ENCODE results near the gene LZTR1.

LZTR1 gene

GRCh38 chr22:20977516-20978170 is 4.5 kb upstream of the LZTR1 start:
- no peak overlapping the region for H3K4me2 ChIP-seq (ENCODE audit: low read depth, low read length, poor library complexity, severe bottlenecking)
- no peaks in the 10 kb centered on the region for H3K9me2 ChIP-seq (replicated peaks; ENCODE audit: low read depth, low read length)
- no peak for TF ChIP-seq EZH2phosphoT487 (IDR thresholded peaks at IDR 0.05; ENCODE audit: borderline replicate concordance)
- TF ChIP-seq CTCF (conservative IDR thresholded peaks at IDR 0.05; ENCODE audit: low read length), result no peak
- no peaks in the 10 kb centered on the region for H3K36me3 ChIP-seq (ENCODE audit: insufficient read depth, low read length)
- peaks cover 7% of the 10 kb centered on the region for H3K4me1 ChIP-seq (ENCODE audit: insufficient read depth, low read length, poor library complexity, severe bottlenecking)
- peaks cover 5% of the 10 kb centered on the region; the same call in 1 of the 2 replicates for H3K79me2 ChIP-seq (ENCODE audit: insufficient read depth, low read length)
- H3F3A ChIP-seq (ENCODE audit: low read depth), result no peaks in the 10 kb centered on the region
- H3K9ac ChIP-seq (ENCODE audit: low read depth, low read length, poor library complexity, severe bottlenecking), result no peak overlapping the region
- H3K9me3 ChIP-seq (ENCODE audit: insufficient read depth, low read depth, low read length), result no peaks in the 10 kb centered on the region
- H3K4me3 ChIP-seq (ENCODE audit: low read length, poor library complexity, severe bottlenecking), result no peak overlapping the region
- no peaks in the 10 kb centered on the region for H4K20me1 ChIP-seq (ENCODE audit: insufficient read depth, low read length, poor library complexity, severe bottlenecking)
- H3K27me3 ChIP-seq (ENCODE audit: insufficient read depth, low read length, poor library complexity, severe bottlenecking), result no peaks in the 10 kb centered on the region
- H2AFZ ChIP-seq (ENCODE audit: low read length), result no peak overlapping the region

- Histone ChIP-seq H3K9me2 (replicated peaks; ENCODE audit: low read depth, low read length) (no peaks in the 10 kb centered on the region), H2AFZ (ENCODE audit: low read length) (no peak overlapping the region), H3K4me2 (ENCODE audit: low read depth, low read length, poor library complexity, severe bottlenecking) (no peak overlapping the region), H3K4me3 (ENCODE audit: low read length, poor library complexity, severe bottlenecking) (no peak overlapping the region), H4K20me1 (ENCODE audit: insufficient read depth, low read length, poor library complexity, severe bottlenecking) (no peaks in the 10 kb centered on the region), H3K9me3 (ENCODE audit: insufficient read depth, low read depth, low read length) (no peaks in the 10 kb centered on the region), H3K9ac (ENCODE audit: low read depth, low read length, poor library complexity, severe bottlenecking) (no peak overlapping the region), H3K79me2 (ENCODE audit: insufficient read depth, low read length) (peaks cover 13% of the 10 kb centered on the region; the same call in 1 of the 2 replicates), H3K36me3 (ENCODE audit: insufficient read depth, low read length) (no peaks in the 10 kb centered on the region), H3K27me3 (ENCODE audit: insufficient read depth, low read length, poor library complexity, severe bottlenecking) (no peaks in the 10 kb centered on the region), H3K4me1 (ENCODE audit: insufficient read depth, low read length, poor library complexity, severe bottlenecking) (peaks cover 14% of the 10 kb centered on the region), H3F3A (ENCODE audit: low read depth) (no peaks in the 10 kb centered on the region)
- no peak for TF ChIP-seq CTCF (conservative IDR thresholded peaks at IDR 0.05; ENCODE audit: low read length)
- no peak for TF ChIP-seq EZH2phosphoT487 (IDR thresholded peaks at IDR 0.05; ENCODE audit: borderline replicate concordance)
These were observed 3.7 kb upstream of the LZTR1 start for GRCh38 chr22:20978419-20978818.

- no peaks in the 10 kb centered on the region for H3K36me3 ChIP-seq (ENCODE audit: insufficient read depth, low read length)
- H3K4me1 ChIP-seq (ENCODE audit: insufficient read depth, low read length, poor library complexity, severe bottlenecking), result peaks cover 15% of the 10 kb centered on the region
- H3K79me2 ChIP-seq (ENCODE audit: insufficient read depth, low read length), result peaks cover 14% of the 10 kb centered on the region; the same call in 1 of the 2 replicates
- no peaks in the 10 kb centered on the region for H3K9me2 ChIP-seq (replicated peaks; ENCODE audit: low read depth, low read length)
- no peak overlapping the region for H3K4me2 ChIP-seq (ENCODE audit: low read depth, low read length, poor library complexity, severe bottlenecking)
- no peak overlapping the region for H2AFZ ChIP-seq (ENCODE audit: low read length)
- no peaks in the 10 kb centered on the region for H4K20me1 ChIP-seq (ENCODE audit: insufficient read depth, low read length, poor library complexity, severe bottlenecking)
- H3K9ac ChIP-seq (ENCODE audit: low read depth, low read length, poor library complexity, severe bottlenecking), result no peak overlapping the region
- H3K9me3 ChIP-seq (ENCODE audit: insufficient read depth, low read depth, low read length), result no peaks in the 10 kb centered on the region
- no peaks in the 10 kb centered on the region for H3F3A ChIP-seq (ENCODE audit: low read depth)
- H3K4me3 ChIP-seq (ENCODE audit: low read length, poor library complexity, severe bottlenecking), result no peak overlapping the region
- TF ChIP-seq EZH2phosphoT487 (IDR thresholded peaks at IDR 0.05; ENCODE audit: borderline replicate concordance), result no peak
- no peak for TF ChIP-seq CTCF (conservative IDR thresholded peaks at IDR 0.05; ENCODE audit: low read length)
- no peaks in the 10 kb centered on the region for H3K27me3 ChIP-seq (ENCODE audit: insufficient read depth, low read length, poor library complexity, severe bottlenecking)
These were observed 2.8 kb upstream of the LZTR1 start for GRCh38 chr22:20979243-20979809.
